HepG2 (cell line): ENCODE measurements around the gene PLCD4. TPM values are rescaled to one million over a fixed set of nuclear protein-coding genes. Genes with fewer than 3 reads are reported as not detected.

Experiments used
- BCL6 ChIP-seq: IDR thresholded peaks from 2 replicates; pipeline ENCODE4 v1.6.1; 2016; ENCODE audit warnings: missing genetic modification reagents, missing compliant biosample characterization
- FOXK2 ChIP-seq: fragments of 450-650 bp; IDR thresholded peaks from 2 replicates; pipeline ENCODE4 v1.6.1; 2016
- FOXP1 ChIP-seq, 2 experiments: fragments of 450-650 bp in 1 of 2; IDR thresholded peaks; 2 replicates each; pipeline ENCODE4 v1.6.1; 2017 to 2018; ENCODE audit warnings: antibody characterized with exemption in 1 of 2
- GABPA ChIP-seq, 2 experiments: IDR thresholded peaks; 2 replicates each; pipeline ENCODE4 v1.6.1; 2011 to 2016; ENCODE audit warnings: low read depth in 2 of 2, low read length in 1 of 2, missing biosample characterization in 1 of 2, missing genetic modification characterization in 1 of 2
- HOXA3 ChIP-seq: sonication (generic); formaldehyde crosslinking; IDR thresholded peaks from 2 replicates; pipeline ENCODE4 v1.5.0; 2020; ENCODE audit warnings: missing genetic modification reagents
- HOXA7 ChIP-seq: sonication (generic); formaldehyde crosslinking; IDR thresholded peaks from 2 replicates; pipeline ENCODE4 v1.8.1; 2022; ENCODE audit warnings: mild to moderate bottlenecking, missing genetic modification reagents, moderate library complexity
- MBNL3 ChIP-seq: fragments of 250-450 bp; sonication (Bioruptor Pico); conservative IDR thresholded peaks from 2 replicates; pipeline ENCODE4 v1.8.0; 2022; ENCODE audit warnings: mild to moderate bottlenecking, inconsistent platforms
- MED1 ChIP-seq: sonication (generic); formaldehyde crosslinking; IDR thresholded peaks from 2 replicates; pipeline ENCODE4 v1.4.0; 2020; ENCODE audit warnings: missing genetic modification reagents
- MIXL1 ChIP-seq: IDR thresholded peaks from 2 replicates; pipeline ENCODE4 v1.6.1; 2016
- NFYB ChIP-seq: sonication (generic); formaldehyde crosslinking; IDR thresholded peaks from 2 replicates; pipeline ENCODE4 v1.4.0; 2020; ENCODE audit warnings: missing genetic modification reagents
- PRDM10 ChIP-seq: sonication (generic); formaldehyde crosslinking; IDR thresholded peaks from 2 replicates; pipeline ENCODE4 v1.4.0; 2020; ENCODE audit warnings: low read depth, missing genetic modification reagents
- STAT5B ChIP-seq: sonication (generic); formaldehyde crosslinking; IDR thresholded peaks from 2 replicates; pipeline ENCODE4 v1.4.0; 2020; ENCODE audit warnings: missing genetic modification reagents
- ZNF33B ChIP-seq: sonication (generic); formaldehyde crosslinking; IDR thresholded peaks from 2 replicates; pipeline ENCODE4 v1.5.1; 2020; ENCODE audit warnings: mild to moderate bottlenecking, missing genetic modification reagents
- ZNF616 ChIP-seq: sonication (generic); formaldehyde crosslinking; IDR thresholded peaks from 2 replicates; pipeline ENCODE4 v1.5.0; 2020; ENCODE audit warnings: low read depth, mild to moderate bottlenecking, missing genetic modification reagents
- ZNF737 ChIP-seq: sonication (generic); formaldehyde crosslinking; IDR thresholded peaks from 2 replicates; pipeline ENCODE4 v1.5.0; 2020; ENCODE audit warnings: missing genetic modification reagents, mild to moderate bottlenecking, borderline replicate concordance
- ZNF788 ChIP-seq: sonication (generic); formaldehyde crosslinking; IDR thresholded peaks from 2 replicates; pipeline ENCODE4 v1.5.0; 2020; ENCODE audit warnings: mild to moderate bottlenecking, missing genetic modification reagents, borderline replicate concordance
- polyA plus RNA-seq, 8 experiments: library from polyadenylated mRNA; depleted of rRNA in 3 of 8; stranded (reverse) in 7 of 8; unstranded in 1 of 8; fragments of >200 nt; fragmentation: Illumina TruSeq in 4 of 8; extraction: Trizol in 4 of 8; gene quantifications; 2 replicates each; pipeline versions ENCODE4 v1.2.1 to v1.2.3, GENCODE V29; 2011 to 2016; ENCODE audit warnings: low read depth in 4 of 8, missing spikeins in 1 of 8, mixed read lengths in 1 of 8; ENCODE audit not compliant: insufficient read depth in 1 of 8
- total RNA-seq, 5 experiments: library from RNA; depleted of rRNA; stranded (reverse); fragments of >200 nt; fragmentation: Illumina TruSeq; extraction: Trizol; gene quantifications; 2 replicates each; pipeline ENCODE4 v1.2.3, GENCODE V29; 2016; ENCODE audit warnings: low read depth in 1 of 5
- TF ChIP-seq, protein P1 (sequence below): sonication (generic); formaldehyde crosslinking; IDR thresholded peaks from 2 replicates; pipeline ENCODE4 v1.5.1; 2020; ENCODE audit warnings: mild to moderate bottlenecking, missing genetic modification reagents
- TF ChIP-seq, protein P2 (sequence below): sonication (generic); formaldehyde crosslinking; IDR thresholded peaks from 2 replicates; pipeline ENCODE4 v1.4.0; 2020; ENCODE audit warnings: missing genetic modification reagents, borderline replicate concordance
- TF ChIP-seq, protein P3 (sequence below): sonication (generic); formaldehyde crosslinking; IDR thresholded peaks from 2 replicates; pipeline ENCODE4 v1.4.0; 2020; ENCODE audit warnings: low read depth, mild to moderate bottlenecking, missing genetic modification reagents

Gene PLCD4
- total and polyA plus RNA-seq, 2 of the 13 experiments (the other 11 are each of a cell fraction or from before 2014, with no cell fraction given), result 0.26 TPM; not detected in 1

DNA sequence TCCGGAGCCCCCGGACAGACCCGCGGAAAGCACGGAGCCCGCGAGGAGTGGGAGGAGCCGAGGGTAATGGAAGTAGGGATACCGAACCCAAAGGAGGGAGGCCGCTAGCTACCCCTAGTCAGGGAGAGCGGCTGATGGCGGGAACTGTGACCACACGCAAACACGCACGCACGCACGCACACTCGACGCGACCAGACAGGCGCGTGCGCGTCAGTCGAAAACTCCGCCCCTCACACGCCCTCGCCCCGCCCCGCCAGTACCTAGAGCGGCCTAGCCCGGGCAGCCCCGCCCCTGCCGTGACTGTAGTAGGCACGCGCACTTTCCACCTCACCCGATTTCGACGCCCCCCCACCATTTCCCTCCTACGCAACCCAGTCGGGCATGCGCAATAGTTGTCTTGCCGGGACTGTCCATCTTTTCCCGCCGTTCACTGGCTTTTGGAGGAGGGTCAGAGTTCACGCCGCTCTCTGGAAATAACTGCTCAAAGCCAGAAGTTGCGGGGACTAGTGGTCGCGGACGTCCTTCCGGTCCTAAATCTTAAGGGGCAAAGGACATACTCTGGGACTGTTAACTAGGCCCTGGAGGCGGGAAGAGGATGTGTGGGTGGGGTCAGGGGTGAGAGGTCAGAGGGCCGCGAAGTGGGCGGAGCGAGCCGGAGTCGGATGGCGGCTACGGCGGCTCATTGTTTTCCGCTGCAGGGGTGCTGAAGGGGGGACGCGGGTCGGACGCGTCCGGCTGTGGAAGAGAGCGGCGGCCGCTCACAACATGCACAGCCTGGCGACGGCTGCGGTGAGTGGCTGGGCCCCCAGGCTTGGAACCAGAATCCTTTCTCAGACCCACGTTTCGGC lies 39.3 kb upstream of the PLCD4 start, which contains the start of the genes CNOT9 and USP37 (continued):
- TF ChIP-seq BCL6 (peak; percentile 14), NFYB (CRISPR knock-in tag) (peak; percentile 49), PRDM10 (CRISPR knock-in tag) (peak; percentile 88), GABPA (IDR thresholded peaks at IDR 0.05; ENCODE audit: low read depth, low read length) (peak; percentile 69), GABPA (CRISPR knock-in tag; IDR thresholded peaks at IDR 0.05; ENCODE audit: low read depth) (peak; percentile 92), MIXL1 (CRISPR knock-in tag) (peak; percentile 46; the same call in 1 of the 2 replicates), HOXA3 (CRISPR knock-in tag) (peak; percentile 95), ZNF33B (peak; percentile 98), HOXA7 (CRISPR knock-in tag) (peak; percentile 45; the same call in 1 of the 2 replicates), ZNF737 (CRISPR knock-in tag) (no peak), FOXP1 (IDR thresholded peaks at IDR 0.05) (no peak), FOXP1 (CRISPR knock-in tag; IDR thresholded peaks at IDR 0.05) (no peak), FOXK2 (no peak; the same call in 1 of the 2 replicates), ZNF788 (CRISPR knock-in tag) (peak; percentile 97; the same call in 1 of the 2 replicates), MED1 (CRISPR knock-in tag) (peak; percentile 84; the same call in 1 of the 2 replicates), MBNL3 (no peak), STAT5B (CRISPR knock-in tag) (no peak), ZNF616 (peak; percentile 98)
- TF ChIP-seq, protein P1, sequence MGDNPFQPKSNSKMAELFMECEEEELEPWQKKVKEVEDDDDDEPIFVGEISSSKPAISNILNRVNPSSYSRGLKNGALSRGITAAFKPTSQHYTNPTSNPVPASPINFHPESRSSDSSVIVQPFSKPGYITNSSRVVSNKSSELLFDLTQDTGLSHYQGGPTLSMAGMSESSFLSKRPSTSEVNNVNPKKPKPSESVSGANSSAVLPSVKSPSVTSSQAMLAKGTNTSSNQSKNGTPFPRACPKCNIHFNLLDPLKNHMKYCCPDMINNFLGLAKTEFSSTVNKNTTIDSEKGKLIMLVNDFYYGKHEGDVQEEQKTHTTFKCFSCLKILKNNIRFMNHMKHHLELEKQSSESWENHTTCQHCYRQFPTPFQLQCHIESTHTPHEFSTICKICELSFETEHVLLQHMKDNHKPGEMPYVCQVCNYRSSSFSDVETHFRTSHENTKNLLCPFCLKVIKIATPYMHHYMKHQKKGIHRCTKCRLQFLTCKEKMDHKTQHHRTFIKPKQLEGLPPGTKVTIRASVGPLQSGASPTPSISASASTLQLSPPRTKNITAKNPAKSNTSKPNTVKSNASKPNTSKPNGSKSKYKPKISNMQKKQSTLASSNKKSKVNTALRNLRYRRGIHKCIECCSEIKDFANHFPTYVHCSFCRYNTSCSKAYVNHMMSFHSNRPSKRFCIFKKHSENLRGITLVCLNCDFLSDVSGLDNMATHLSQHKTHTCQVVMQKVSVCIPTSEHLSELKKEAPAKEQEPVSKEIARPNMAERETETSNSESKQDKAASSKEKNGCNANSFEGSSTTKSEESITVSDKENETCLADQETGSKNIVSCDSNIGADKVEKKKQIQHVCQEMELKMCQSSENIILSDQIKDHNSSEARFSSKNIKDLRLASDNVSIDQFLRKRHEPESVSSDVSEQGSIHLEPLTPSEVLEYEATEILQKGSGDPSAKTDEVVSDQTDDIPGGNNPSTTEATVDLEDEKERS (CRISPR knock-in tag), result no peak; the same call in 1 of the 2 replicates
- TF ChIP-seq, protein P2, sequence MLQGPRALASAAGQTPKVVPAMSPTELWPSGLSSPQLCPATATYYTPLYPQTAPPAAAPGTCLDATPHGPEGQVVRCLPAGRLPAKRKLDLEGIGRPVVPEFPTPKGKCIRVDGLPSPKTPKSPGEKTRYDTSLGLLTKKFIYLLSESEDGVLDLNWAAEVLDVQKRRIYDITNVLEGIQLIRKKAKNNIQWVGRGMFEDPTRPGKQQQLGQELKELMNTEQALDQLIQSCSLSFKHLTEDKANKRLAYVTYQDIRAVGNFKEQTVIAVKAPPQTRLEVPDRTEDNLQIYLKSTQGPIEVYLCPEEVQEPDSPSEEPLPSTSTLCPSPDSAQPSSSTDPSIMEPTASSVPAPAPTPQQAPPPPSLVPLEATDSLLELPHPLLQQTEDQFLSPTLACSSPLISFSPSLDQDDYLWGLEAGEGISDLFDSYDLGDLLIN, result peak; percentile 95; the same call in 1 of the 2 replicates
- TF ChIP-seq, protein P3, sequence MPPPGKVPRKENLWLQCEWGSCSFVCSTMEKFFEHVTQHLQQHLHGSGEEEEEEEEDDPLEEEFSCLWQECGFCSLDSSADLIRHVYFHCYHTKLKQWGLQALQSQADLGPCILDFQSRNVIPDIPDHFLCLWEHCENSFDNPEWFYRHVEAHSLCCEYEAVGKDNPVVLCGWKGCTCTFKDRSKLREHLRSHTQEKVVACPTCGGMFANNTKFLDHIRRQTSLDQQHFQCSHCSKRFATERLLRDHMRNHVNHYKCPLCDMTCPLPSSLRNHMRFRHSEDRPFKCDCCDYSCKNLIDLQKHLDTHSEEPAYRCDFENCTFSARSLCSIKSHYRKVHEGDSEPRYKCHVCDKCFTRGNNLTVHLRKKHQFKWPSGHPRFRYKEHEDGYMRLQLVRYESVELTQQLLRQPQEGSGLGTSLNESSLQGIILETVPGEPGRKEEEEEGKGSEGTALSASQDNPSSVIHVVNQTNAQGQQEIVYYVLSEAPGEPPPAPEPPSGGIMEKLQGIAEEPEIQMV (CRISPR knock-in tag), result peak; percentile 88; the same call in 1 of the 2 replicates
